GM18505 (cell line): Measurements from ENCODE around the gene GOLGA6L2.

ENCODE experiments used
- ATAC-seq: cut with Tn5 transposase; IDR thresholded peaks from one replicate; pipeline ENCODE4 v1.9.1; 2021; ENCODE audit not compliant: unreplicated experiment
- POLR2A ChIP-seq: IDR thresholded peaks from 4 replicates; pipeline ENCODE4 v1.6.1; 2011; ENCODE audit warnings: borderline replicate concordance; ENCODE audit not compliant: insufficient read depth, insufficient read length; ENCODE audit errors: extremely low read depth

Gene GOLGA6L2, protein sequence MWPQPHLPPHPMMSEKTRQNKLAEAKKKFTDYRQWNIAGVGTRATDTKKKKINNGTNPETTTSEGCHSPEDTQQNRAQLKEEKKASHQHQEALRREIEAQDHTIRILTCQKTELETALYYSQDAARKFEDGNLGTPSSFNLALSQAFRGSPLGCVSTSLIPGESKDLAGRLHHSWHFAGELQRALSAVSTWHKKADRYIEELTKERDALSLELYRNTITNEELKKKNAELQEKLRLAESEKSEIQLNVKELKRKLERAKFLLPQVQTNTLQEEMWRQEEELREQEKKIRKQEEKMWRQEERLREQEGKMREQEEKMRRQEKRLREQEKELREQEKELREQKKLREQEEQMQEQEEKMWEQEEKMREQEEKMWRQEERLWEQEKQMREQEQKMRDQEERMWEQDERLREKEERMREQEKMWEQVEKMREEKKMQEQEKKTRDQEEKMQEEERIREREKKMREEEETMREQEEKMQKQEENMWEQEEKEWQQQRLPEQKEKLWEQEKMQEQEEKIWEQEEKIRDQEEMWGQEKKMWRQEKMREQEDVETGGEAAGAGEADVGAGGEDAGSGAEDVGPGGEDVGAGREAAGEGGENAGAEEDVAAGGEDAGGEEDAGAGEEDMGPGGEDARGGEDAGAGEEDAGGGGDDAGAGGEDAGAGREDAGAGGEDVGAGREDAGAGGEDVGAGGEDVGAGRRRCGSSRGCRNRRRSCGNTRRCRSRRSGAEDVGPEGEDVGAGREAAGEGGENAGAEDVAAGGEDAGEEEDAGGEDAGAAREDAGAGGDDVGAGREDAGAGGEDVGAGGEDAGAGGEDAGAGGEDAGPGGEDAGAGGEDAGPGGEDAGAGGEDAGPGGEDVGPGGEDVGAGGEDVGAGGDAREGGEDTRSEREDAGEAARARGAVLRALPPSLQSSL

DNA sequence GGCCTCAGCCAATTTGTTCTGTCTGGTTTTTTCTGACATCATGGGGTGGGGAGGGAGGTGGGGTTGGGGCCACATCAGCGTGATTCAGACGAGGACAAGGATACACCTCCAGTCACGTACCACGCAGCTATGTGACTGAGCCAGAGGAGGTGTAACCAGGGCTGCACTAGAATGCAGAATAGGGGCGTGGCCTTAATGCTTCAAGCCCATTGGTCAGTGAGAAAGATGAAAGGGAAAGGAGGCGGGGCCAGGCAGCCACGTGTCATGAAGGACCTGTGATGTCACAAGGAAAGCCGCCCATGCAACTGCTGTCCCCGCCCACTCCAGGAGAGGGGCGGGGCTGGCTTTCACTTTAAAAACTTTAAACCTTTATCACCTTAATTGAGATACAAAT, at the start of gene GOLGA6L2:
GOLGA6L2 (minus strand) TSS at position 137 of the 394 bp plus-strand sequence; CDS start at position 75, 62 bp downstream.
- no peak for TF ChIP-seq POLR2A

DNA sequence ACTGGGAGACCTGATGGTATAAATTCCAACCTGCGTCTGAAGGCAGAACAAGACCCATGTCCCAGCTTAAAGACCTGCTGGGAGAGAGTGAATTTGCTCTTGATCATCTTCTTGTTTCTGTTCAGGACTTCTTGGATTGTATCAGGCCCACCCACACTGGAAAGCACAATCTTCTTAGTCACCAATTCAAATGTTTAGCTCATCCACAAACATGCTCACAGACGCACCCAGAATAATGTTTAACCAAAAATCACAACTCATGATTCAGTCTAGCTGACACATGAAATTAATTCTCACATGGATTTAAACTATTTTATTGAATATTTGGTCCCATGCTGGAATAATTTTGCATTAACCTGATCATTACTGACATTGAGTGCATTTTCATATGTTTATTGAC, 37.8 kb upstream of the GOLGA6L2 start:
- no peak for TF ChIP-seq POLR2A

More for the DNA sequence above, at the start of gene GOLGA6L2:
- ATAC-seq = no peak

DNA sequence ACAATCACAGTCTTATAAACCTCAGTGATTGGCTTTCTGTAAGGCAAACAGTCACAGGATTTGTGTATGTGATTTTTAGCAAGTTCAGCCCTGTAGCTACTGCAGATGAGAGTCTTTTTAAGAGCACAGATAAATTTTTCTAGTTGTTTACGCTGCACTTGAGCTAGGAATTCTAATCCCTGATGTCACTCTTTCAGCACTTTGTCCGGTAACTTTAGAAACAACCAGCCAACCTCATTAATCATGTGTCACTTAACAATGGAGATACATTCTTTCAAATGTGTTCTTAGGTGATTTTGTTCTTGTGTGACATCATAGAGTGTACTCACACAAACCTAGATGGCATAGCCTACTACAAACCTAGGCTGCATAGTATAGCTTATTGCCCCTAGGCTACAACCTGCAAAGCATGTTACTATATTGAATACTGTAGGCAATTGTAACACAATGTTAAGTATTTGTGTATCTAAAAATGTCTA, 36.8 kb upstream of the GOLGA6L2 start:
- TF ChIP-seq POLR2A = no peak
- ATAC-seq = no peak

More for the DNA sequence above, 37.8 kb upstream of the GOLGA6L2 start:
- ATAC-seq = no peak

DNA sequence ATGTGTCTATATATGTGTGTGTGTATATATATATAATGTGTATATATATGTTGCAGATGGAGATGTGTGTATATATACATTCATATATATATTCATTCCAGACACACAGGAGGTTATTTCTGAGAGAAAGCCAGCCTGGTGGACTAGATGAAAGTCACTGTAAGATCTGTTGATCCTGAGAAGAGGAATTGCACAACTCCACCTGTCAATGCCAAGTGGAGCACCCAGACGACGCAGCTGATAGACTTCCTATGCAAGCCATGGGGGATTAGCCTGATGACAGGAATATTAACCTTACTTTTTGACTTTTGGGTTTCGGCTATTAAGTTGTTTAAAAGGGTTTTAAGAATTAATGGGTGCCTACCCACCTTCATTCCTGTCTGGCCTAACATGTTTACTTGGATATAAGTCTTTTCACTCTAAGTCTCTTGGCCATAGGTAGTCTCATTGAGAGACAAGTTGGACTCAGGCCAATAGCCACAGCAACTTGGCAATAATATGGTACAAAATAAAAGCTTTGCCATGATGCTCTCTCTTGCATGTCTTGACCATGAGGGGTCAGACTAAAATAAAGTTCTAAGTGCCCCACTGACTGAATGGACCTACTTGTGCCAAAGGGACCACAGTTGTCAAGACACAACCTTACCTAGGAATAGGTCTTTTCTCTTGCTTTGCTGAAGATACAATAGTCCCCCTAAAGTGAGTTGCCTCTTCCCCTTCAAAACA, 35.9 kb upstream of the GOLGA6L2 start:
- ATAC-seq = no peak
- TF ChIP-seq POLR2A = no peak

DNA sequence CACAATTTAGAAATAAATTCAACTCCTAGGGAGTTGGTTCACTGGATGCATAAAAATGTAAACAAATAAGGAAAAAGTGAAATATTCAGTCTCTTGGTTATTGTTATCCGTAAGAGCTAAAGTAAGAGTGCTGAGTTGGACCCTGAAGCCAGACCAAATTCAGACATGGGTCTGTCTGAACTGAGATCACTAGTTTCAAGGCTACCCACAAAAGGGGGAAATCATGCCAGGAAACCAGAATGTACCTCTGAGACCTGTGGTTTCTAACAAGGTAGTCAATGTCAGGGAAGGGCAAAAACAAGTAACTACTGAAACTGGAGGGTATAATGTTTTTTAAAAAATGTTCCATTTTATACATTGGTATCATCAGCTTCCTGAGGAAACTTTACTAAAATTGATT, 35.2 kb upstream of the GOLGA6L2 start:
- no peak for ATAC-seq

DNA sequence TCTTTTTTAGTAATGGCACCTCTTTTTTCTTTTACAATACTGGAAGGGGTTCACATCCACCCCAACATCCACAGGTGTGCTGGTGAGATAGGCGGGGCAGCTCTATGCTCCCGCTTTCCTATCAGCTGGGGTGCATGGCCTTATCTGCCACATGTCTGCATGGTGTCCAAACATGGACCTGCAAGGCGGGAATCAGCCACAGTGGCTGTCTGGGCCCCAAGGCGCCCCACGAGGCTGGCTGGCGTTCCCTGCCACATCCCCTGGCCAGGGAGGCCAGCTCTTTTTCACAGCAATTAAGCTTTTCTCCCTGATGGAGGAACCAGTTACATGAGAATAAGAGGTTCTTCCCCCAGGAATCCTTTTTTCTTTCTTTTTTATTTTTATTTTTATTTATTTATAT, 30.9 kb upstream of the GOLGA6L2 start:
- ATAC-seq = no peak
- no peak for TF ChIP-seq POLR2A

More for the DNA sequence above, 35.2 kb upstream of the GOLGA6L2 start:
- TF ChIP-seq POLR2A = no peak

DNA sequence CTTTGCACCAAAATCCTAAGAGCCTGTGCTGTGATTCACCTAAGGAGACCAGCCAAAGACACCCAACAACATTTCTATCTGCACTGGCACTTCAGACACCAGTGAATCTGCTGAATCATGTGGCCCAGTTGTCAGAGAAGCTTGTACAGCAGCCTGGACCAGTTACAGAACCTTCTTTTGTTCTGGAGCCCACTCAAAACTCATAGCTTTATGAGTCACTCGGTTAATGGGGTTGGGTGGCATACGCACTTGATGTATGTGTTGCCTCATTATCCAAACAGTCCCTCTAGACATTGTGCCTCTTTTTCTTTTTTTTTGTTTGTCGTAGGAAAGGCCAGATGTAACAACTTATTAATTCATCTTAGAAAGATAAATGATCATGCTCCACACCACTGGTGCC, 25.6 kb upstream of the GOLGA6L2 start:
- no peak for TF ChIP-seq POLR2A
- no peak for ATAC-seq

DNA sequence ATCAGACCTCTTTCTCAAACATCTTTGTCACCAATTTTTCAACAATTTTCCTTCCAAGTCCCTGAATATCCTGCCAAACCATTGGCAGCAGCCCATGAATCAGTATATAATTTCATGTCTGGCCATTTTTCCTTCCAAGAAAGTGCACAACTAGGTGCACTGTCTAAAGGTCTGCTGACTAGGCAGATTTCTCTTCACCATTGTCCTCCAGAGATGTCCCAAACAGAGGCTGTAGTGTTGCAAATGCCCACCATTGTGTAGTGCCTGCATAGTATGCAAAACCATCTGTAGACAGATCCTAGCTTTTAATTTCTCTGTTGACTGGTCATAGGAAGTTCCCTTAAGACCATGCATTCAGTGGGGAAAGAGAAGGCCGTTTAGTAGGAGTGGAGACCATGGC, 25.0 kb upstream of the GOLGA6L2 start:
- no peak for ATAC-seq
- TF ChIP-seq POLR2A = no peak

DNA sequence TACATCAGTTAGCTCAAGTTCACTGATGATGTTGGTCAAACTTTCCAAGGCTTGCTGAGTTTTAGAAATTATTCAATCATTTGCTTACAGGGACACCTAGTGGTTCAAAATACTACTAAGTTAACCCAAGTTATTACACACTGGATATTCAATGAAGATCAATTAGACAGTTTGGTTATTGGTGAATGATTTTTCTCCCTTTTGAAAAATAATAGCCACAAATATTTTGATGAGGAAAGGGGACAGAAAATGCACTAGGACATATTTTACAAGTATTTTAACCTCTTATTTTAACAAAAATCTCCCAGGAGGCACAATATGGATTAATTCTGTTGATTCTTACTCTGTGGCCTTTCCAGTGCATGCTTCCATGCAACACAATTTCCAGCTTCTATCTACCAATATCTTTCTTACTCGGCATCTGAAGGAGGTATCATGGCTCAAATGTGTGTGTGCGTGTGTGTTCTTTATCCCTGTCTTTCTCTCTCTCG, 20.1 kb upstream of the GOLGA6L2 start:
- TF ChIP-seq POLR2A = no peak
- no peak for ATAC-seq

DNA sequence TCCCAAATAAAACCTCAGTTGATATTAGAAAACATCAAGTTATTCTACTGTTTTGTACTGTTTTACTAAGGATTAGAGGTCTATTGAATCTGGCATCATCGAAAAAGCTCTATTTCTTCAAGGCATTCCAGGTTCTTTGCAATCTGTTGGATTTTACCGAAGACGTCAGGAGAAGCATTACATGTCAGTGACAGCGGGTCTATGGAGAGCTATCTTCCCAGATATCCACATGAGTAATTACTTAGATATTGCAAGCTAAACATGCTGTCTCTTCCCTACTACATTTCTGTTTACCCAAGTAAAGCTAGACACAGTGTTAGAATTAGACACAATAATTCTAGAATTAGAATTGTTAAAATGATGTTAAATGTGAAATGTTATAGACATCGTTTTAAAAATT, 10.8 kb upstream of the GOLGA6L2 start:
- TF ChIP-seq POLR2A = no peak
- ATAC-seq = no peak

DNA sequence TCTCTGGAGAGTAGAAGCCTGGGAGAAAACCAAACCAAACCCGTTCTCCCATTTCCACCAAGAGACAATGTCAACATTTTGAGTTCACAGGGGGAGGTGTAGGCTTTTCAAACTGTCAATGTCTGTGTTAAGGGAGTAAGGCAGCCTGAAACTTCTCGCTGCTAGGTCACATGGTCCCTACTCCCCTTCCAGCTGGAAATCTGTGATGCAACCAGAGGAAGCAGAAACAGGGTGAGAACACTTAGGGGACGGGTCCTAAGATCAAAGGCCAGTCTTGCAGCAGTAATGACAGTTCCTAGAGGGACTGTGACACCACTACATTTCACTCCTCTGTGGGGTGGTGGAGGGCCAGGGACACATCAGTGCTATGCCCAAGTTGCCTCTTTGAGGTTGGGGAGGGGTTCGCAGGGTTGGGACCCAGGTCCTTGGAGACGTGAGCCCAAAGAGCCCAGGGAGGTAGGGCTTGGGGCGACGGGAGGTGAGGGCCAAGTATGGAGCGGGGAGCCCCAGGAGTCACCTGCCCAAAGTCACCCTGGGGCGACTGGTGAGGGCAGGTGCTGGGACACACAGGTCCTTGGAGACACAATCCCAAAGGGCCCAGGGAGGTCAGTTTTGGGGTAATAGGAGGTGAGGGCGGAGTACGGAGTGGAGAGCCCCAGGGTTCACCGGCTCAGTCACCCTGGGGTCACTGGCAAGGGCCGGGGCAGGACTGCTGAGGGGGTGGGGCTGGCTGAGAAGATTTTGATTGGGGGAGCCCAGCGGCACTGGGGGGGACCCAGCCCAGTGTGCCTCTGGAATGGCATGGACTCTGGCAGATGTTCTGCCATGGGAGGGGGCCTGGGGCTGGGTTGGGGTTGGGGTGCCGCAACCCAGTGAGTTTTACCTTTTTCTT, 582 bp downstream of the GOLGA6L2 start:
- TF ChIP-seq POLR2A = no peak
- ATAC-seq = no peak

DNA sequence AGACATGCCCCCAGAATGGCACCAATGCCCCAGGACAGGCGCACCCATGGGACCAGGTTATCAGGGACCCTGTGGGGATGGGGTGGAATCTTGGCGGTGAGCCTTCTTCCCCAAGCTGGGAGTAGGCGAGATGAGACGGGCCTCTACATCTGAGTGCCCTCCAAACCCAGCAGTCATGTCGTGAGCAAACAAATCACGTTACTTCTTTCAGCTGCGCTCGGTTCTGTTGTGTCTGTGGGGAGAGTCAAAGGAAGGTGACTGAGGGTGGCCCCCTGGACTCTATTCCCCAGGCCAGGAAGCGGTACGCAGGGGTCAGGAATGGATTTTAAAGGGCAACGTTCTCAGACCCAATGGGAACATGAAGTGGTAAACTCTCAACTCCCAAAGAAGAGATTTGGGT, 2.8 kb downstream of the GOLGA6L2 start:
- no peak for TF ChIP-seq POLR2A
- no peak for ATAC-seq
